ENCODE data around the gene TPD52L1.
A peak's percentile ranks its signal among the peaks of the same experiment; 100 is the strongest.

Gene TPD52L1

GRCh38 chr6:125153391-125154117 lies at the start of gene TPD52L1:
Gene TPD52L1, plus strand, starts transcription at chr6:125153773. Its CDS starts 179 bp downstream, at chr6:125153952.
- TF ChIP-seq CTCF (IDR thresholded peaks at IDR 0.05; ENCODE audit: extremely low read depth, missing control alignments): peak; percentile 99
- peak; percentile 82 for DNase-seq (ENCODE audit: low spot score)

- no peak for DNase-seq (ENCODE audit: low spot score)
- TF ChIP-seq CTCF (IDR thresholded peaks at IDR 0.05; ENCODE audit: extremely low read depth, missing control alignments): no peak
Observed at GRCh38 chr6:125104425-125104824, 49.1 kb upstream of the TPD52L1 start.

- no peak for DNase-seq (ENCODE audit: low spot score)
- no peak for TF ChIP-seq CTCF (IDR thresholded peaks at IDR 0.05; ENCODE audit: extremely low read depth, missing control alignments)
Observed at GRCh38 chr6:125107048-125107447, 46.5 kb upstream of the TPD52L1 start.

- DNase-seq (ENCODE audit: low spot score): no peak
- TF ChIP-seq CTCF (IDR thresholded peaks at IDR 0.05; ENCODE audit: extremely low read depth, missing control alignments): no peak
Observed at GRCh38 chr6:125107896-125108295, 45.7 kb upstream of the TPD52L1 start.

GRCh38 chr6:125110056-125110455 lies 43.5 kb upstream of the TPD52L1 start:
- TF ChIP-seq CTCF (IDR thresholded peaks at IDR 0.05; ENCODE audit: extremely low read depth, missing control alignments): no peak
- no peak for DNase-seq (ENCODE audit: low spot score)

- no peak for TF ChIP-seq CTCF (IDR thresholded peaks at IDR 0.05; ENCODE audit: extremely low read depth, missing control alignments)
- DNase-seq (ENCODE audit: low spot score): no peak
Observed at GRCh38 chr6:125111219-125111983, 42.2 kb upstream of the TPD52L1 start.

GRCh38 chr6:125112934-125113333 lies 40.6 kb upstream of the TPD52L1 start:
- DNase-seq (ENCODE audit: low spot score): no peak
- TF ChIP-seq CTCF (IDR thresholded peaks at IDR 0.05; ENCODE audit: extremely low read depth, missing control alignments): no peak
